HepG2 (cell line): Measurements from ENCODE around the gene ACCS. TPM values are rescaled to one million over a fixed set of nuclear protein-coding genes. Genes with fewer than 3 reads are reported as not detected.

Experiments
- ARNT2 ChIP-seq: sonication (generic); formaldehyde crosslinking; IDR thresholded peaks from 2 replicates; pipeline ENCODE4 v1.8.0; 2022; ENCODE audit warnings: mild to moderate bottlenecking, low read depth, missing genetic modification reagents, moderate library complexity
- BRCA1 ChIP-seq: sonication (generic); formaldehyde crosslinking; IDR thresholded peaks from 2 replicates; pipeline ENCODE4 v1.4.0; 2020; ENCODE audit warnings: missing genetic modification reagents
- DNMT1 ChIP-seq: sonication (generic); formaldehyde crosslinking; IDR thresholded peaks from 2 replicates; pipeline ENCODE4 v1.5.1; 2020; ENCODE audit warnings: mild to moderate bottlenecking, missing genetic modification reagents
- FOXA1 ChIP-seq, 2 experiments: fragments of 450-650 bp in 1 of 2; sonication (generic) in 1 of 2; formaldehyde crosslinking in 1 of 2; IDR thresholded peaks; 2 replicates each; pipeline versions ENCODE4 v1.4.0 to v1.6.1; 2016 to 2020; ENCODE audit warnings: missing genetic modification reagents in 1 of 2
- GPBP1L1 ChIP-seq: sonication (generic); formaldehyde crosslinking; IDR thresholded peaks from 2 replicates; pipeline ENCODE4 v1.5.0; 2020; ENCODE audit warnings: mild to moderate bottlenecking, missing genetic modification reagents
- KDM4B ChIP-seq: sonication (generic); formaldehyde crosslinking; IDR thresholded peaks from 2 replicates; pipeline ENCODE4 v1.4.0; 2020; ENCODE audit warnings: missing genetic modification reagents
- MTA1 ChIP-seq: sonication (generic); formaldehyde crosslinking; IDR thresholded peaks from 2 replicates; pipeline ENCODE4 v1.4.0; 2020; ENCODE audit warnings: missing genetic modification reagents, mild to moderate bottlenecking, borderline replicate concordance
- NBN ChIP-seq: fragments of 450-650 bp; conservative IDR thresholded peaks from 2 replicates; pipeline ENCODE4 v1.6.1; 2017
- PATZ1 ChIP-seq: sonication (generic); formaldehyde crosslinking; IDR thresholded peaks from 2 replicates; pipeline ENCODE4 v1.4.0; 2020; ENCODE audit warnings: missing genetic modification reagents
- PHF8 ChIP-seq: sonication (generic); formaldehyde crosslinking; IDR thresholded peaks from 2 replicates; pipeline ENCODE4 v1.5.0; 2020; ENCODE audit warnings: missing genetic modification reagents
- SMARCE1 ChIP-seq: fragments of 450-650 bp; IDR thresholded peaks from 2 replicates; pipeline ENCODE4 v1.6.1; 2017; ENCODE audit warnings: borderline replicate concordance
- SRF ChIP-seq: IDR thresholded peaks from 2 replicates; pipeline ENCODE4 v1.6.1; 2011; ENCODE audit warnings: mild to moderate bottlenecking, low read depth, low read length, moderate library complexity
- TFE3 ChIP-seq: IDR thresholded peaks from 2 replicates; pipeline ENCODE4 v1.6.1; 2016
- THYN1 ChIP-seq: sonication (generic); formaldehyde crosslinking; IDR thresholded peaks from 2 replicates; pipeline ENCODE4 v1.8.1; 2023; ENCODE audit warnings: low read depth, mild to moderate bottlenecking, moderate library complexity, missing genetic modification reagents, borderline replicate concordance
- TOE1 ChIP-seq: sonication (generic); formaldehyde crosslinking; IDR thresholded peaks from 2 replicates; pipeline ENCODE4 v1.4.0; 2020; ENCODE audit warnings: mild to moderate bottlenecking, missing genetic modification reagents
- TP53 ChIP-seq: sonication (generic); formaldehyde crosslinking; conservative IDR thresholded peaks from 2 replicates; pipeline ENCODE4 v1.4.0; 2020; ENCODE audit warnings: missing genetic modification reagents
- ZNF382 ChIP-seq: sonication (generic); formaldehyde crosslinking; IDR thresholded peaks from 2 replicates; pipeline ENCODE4 v1.5.0; 2020; ENCODE audit warnings: missing genetic modification reagents, mild to moderate bottlenecking, borderline replicate concordance
- ZNF451 ChIP-seq: sonication (generic); formaldehyde crosslinking; IDR thresholded peaks from 2 replicates; pipeline ENCODE4 v1.5.0; 2020; ENCODE audit warnings: mild to moderate bottlenecking, missing genetic modification reagents
- ZNF546 ChIP-seq: sonication (generic); formaldehyde crosslinking; conservative IDR thresholded peaks from 2 replicates; pipeline ENCODE4 v1.8.1; 2023; ENCODE audit warnings: mild to moderate bottlenecking, missing genetic modification reagents
- ZNF883 ChIP-seq: sonication (generic); formaldehyde crosslinking; IDR thresholded peaks from 2 replicates; pipeline ENCODE4 v1.5.1; 2020; ENCODE audit warnings: mild to moderate bottlenecking, missing genetic modification reagents; ENCODE audit errors: not compliant biosample characterization
- polyA plus RNA-seq, 8 experiments: library from polyadenylated mRNA; depleted of rRNA in 3 of 8; stranded (reverse) in 7 of 8; unstranded in 1 of 8; fragments of >200 nt; fragmentation: Illumina TruSeq in 4 of 8; extraction: Trizol in 4 of 8; gene quantifications; 2 replicates each; pipeline versions ENCODE4 v1.2.1 to v1.2.3, GENCODE V29; 2011 to 2016; ENCODE audit warnings: low read depth in 4 of 8, missing spikeins in 1 of 8, mixed read lengths in 1 of 8; ENCODE audit not compliant: insufficient read depth in 1 of 8
- total RNA-seq, 5 experiments: library from RNA; depleted of rRNA; stranded (reverse); fragments of >200 nt; fragmentation: Illumina TruSeq; extraction: Trizol; gene quantifications; 2 replicates each; pipeline ENCODE4 v1.2.3, GENCODE V29; 2016; ENCODE audit warnings: low read depth in 1 of 5
- TF ChIP-seq, protein P1 (sequence below): sonication (generic); formaldehyde crosslinking; IDR thresholded peaks from 2 replicates; pipeline ENCODE4 v1.4.0; 2020; ENCODE audit warnings: missing genetic modification reagents, borderline replicate concordance

ACCS gene
- total and polyA plus RNA-seq, 2 of the 13 experiments (the other 11 are each of a cell fraction or from before 2014, with no cell fraction given), result 0.55 to 0.59 TPM

- TF ChIP-seq GPBP1L1 (CRISPR knock-in tag), result no peak
- TF ChIP-seq DNMT1, result 0 out of 2 replicates have a peak, but pooled peaks have one; percentile 74
- no peak for TF ChIP-seq ARNT2 (CRISPR knock-in tag)
- no peak for TF ChIP-seq KDM4B
- TF ChIP-seq ZNF382 (CRISPR knock-in tag), result no peak
- no peak for TF ChIP-seq SRF
- TF ChIP-seq PATZ1, result no peak
- no peak for TF ChIP-seq SMARCE1
- no peak for TF ChIP-seq TFE3 (CRISPR knock-in tag)
- no peak for TF ChIP-seq MTA1 (CRISPR knock-in tag)
- TF ChIP-seq BRCA1, result no peak
- TF ChIP-seq ZNF451 (CRISPR knock-in tag), result no peak
- peak; percentile 46 for TF ChIP-seq ZNF883 (CRISPR knock-in tag)
- TF ChIP-seq TOE1 (CRISPR knock-in tag), result no peak
- TF ChIP-seq FOXA1 (IDR thresholded peaks at IDR 0.05), result no peak
- TF ChIP-seq FOXA1 (CRISPR knock-in tag; IDR thresholded peaks at IDR 0.05), result no peak
- no peak for TF ChIP-seq THYN1 (CRISPR knock-in tag)
- no peak for TF ChIP-seq ZNF546 (CRISPR knock-in tag)
- no peak for TF ChIP-seq NBN
- peak; percentile 38; the same call in 1 of the 2 replicates for TF ChIP-seq PHF8 (CRISPR knock-in tag)
- no peak for TF ChIP-seq TP53 (CRISPR knock-in tag)
- TF ChIP-seq, protein P1, sequence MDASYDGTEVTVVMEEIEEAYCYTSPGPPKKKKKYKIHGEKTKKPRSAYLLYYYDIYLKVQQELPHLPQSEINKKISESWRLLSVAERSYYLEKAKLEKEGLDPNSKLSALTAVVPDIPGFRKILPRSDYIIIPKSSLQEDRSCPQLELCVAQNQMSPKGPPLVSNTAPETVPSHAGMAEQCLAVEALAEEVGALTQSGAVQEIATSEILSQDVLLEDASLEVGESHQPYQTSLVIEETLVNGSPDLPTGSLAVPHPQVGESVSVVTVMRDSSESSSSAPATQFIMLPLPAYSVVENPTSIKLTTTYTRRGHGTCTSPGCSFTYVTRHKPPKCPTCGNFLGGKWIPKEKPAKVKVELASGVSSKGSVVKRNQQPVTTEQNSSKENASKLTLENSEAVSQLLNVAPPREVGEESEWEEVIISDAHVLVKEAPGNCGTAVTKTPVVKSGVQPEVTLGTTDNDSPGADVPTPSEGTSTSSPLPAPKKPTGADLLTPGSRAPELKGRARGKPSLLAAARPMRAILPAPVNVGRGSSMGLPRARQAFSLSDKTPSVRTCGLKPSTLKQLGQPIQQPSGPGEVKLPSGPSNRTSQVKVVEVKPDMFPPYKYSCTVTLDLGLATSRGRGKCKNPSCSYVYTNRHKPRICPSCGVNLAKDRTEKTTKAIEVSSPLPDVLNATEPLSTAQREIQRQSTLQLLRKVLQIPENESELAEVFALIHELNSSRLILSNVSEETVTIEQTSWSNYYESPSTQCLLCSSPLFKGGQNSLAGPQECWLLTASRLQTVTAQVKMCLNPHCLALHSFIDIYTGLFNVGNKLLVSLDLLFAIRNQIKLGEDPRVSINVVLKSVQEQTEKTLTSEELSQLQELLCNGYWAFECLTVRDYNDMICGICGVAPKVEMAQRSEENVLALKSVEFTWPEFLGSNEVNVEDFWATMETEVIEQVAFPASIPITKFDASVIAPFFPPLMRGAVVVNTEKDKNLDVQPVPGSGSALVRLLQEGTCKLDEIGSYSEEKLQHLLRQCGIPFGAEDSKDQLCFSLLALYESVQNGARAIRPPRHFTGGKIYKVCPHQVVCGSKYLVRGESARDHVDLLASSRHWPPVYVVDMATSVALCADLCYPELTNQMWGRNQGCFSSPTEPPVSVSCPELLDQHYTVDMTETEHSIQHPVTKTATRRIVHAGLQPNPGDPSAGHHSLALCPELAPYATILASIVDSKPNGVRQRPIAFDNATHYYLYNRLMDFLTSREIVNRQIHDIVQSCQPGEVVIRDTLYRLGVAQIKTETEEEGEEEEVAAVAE (CRISPR knock-in tag), result no peak
Observed at GRCh38 chr11:44065841-44066731, at the start of gene ACCS (continued).
